ENCODE results near the gene PCDHGC4. TPM values are rescaled to one million over a fixed set of nuclear protein-coding genes. Genes with fewer than 3 reads are reported as not detected.

The PCDHGC4 gene
- total RNA-seq, 2 donors from 2014 or later, result not detected

DNA sequence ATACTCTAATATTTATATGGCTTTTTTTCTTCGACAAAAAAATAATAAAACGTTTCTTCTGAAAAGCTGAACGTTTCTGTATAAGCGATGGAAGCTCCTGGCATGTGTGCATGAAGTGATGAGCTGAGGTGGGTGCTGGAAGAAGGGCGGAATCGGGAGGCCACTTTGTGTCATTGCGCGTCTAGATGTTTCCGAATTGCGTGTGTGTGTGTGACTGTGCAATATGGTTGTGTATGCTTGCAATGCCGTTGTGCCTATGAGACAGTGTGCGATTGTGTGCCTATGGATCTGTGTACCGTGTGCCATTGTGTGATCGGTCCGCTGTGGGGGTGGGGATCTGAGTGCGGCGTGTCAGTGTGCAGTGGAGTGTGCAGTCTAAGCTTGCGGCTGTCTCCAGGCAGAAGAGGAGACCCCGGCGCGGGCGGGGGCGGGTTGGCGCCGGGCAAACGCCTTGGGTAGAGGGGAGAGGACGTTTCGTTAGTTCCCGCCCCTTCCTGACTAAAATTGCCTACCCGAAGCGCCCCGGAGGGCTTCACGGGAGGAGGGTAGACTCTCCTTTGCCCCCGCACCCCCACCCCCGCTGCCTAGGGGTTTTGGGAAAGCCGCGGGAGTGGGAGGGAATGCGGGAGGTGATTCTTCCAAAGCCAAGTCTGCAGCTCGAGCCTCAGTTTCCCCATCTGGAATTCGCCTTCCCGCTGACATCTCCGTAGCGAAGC lies 28.2 kb downstream of the PCDHGC4 start:
- ATAC-seq (replicated peaks), result peak; percentile 52
- Mint-ChIP-seq H3K36me3 (ENCODE audit: low read depth) (peaks cover 8% of the 10 kb centered on the region), H3K27me3 (no peaks in the 10 kb centered on the region)

DNA sequence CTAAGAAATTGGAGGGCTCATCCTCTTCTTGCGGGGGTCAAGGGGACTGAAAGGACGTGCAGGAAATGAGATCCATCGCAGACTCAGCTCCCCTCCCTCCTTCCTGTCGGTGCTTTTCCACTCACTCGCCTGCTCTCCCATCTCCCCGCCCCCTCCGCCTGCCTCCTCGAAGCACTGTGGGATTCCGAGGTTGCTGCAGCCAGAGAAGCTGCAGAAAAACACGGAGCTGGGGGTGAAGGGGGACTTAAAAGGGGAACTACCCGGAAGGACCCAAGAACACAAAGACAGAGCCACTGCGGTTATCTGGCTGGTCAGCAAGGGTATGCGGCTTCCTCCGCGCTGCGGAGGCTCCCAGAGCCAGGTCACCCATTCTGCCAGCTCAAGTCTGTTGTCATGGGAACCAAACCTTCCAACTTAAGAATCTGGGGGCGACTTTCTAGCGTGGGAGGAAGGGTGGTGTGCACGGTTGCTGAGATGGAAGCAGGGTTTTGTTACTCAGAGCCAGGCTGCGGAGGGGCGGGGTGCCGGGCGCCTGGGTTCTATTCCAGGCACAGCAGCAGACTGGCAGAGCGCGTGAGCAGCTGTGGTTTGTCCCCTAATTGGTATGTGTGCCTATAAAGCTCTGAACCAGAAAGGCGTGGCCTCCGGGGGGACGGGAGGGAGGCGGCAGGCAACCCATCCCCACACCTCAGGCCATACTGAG lies 28.9 kb downstream of the PCDHGC4 start:
- ATAC-seq (replicated peaks), result peak; percentile 72
- H3K4me3 Mint-ChIP-seq, result peak overlapping the region; percentile 87
- H3K9me3 Mint-ChIP-seq, result no peaks in the 10 kb centered on the region
- H3K27ac Mint-ChIP-seq, result peak overlapping the region; percentile 94
- peaks cover 34% of the 10 kb centered on the region for H3K4me1 Mint-ChIP-seq
- H3K36me3 Mint-ChIP-seq (ENCODE audit: low read depth), result peaks cover 8% of the 10 kb centered on the region
- no peaks in the 10 kb centered on the region for H3K27me3 Mint-ChIP-seq

More for the DNA sequence above, 28.2 kb downstream of the PCDHGC4 start:
- H3K27ac Mint-ChIP-seq, result peak overlapping the region; percentile 94
- peaks cover 34% of the 10 kb centered on the region for H3K4me1 Mint-ChIP-seq
- H3K4me3 Mint-ChIP-seq, result peak overlapping the region; percentile 87
- no peaks in the 10 kb centered on the region for H3K9me3 Mint-ChIP-seq

DNA sequence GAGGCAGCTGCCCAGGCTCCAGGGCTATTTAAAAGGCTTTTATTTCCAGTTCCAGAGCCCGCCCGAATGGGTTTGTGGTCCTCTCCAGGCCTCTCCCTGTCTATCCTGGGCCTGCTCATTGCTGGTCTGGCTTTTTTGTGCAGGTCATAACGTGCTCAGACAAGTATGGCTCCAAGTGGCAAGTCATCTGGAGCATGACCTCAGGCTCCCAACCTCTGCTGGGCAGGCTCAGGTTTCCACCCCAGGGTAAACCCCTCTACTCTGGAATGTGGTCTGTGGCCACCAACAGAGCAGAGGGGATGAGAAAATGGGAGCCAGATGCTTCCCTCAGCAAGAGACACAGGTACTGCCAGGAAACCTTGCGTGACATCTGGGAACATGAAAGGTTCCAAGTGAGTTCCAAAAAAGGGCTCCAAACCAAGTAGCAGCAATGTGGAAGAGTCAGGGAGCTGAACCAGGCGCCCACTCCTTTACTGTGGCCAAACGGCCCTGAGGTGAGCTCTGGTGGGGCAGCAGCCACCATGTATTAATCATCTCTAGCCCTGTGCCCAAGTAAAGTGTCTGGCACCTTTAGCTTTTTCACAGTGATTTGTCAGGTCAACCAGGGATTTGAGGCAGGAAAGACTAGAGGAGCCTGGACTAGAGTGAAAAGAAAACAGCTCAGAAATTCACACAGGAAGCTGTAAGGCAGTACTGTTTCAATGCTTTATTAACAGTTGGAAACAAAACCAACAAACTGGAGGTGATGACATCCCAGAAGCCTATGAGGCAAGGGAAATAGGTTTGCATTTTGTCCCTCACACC lies 29.7 kb downstream of the PCDHGC4 start:
- Mint-ChIP-seq H3K27ac (peak overlapping the region; percentile 94), H3K4me3 (peak overlapping the region; percentile 87)
- ATAC-seq (replicated peaks), result peak; percentile 52

DNA sequence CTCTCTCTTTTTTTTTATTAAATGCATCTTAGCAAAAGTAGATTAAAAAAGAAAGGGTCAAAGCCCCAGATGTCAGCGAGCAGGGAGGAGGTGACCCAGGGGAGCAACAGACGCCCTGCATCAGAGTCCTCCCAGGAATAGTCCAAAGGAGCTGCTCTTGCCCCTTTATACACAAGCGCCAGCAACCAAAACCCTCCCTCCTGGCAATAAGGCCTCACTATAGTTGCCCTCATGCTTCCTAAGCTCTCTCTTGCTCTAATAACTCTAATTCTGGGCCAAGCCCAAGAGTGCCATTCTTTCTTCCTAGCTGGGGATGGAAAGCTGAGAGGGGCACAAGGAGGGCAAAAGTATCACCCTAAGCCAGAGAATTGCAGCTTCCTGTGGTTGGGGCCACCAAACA lies 30.3 kb downstream of the PCDHGC4 start:
- H3K4me1 Mint-ChIP-seq, result peaks cover 30% of the 10 kb centered on the region
- no peak for ATAC-seq (replicated peaks)

More for the DNA sequence above, 29.7 kb downstream of the PCDHGC4 start:
- H3K4me1 Mint-ChIP-seq, result peaks cover 34% of the 10 kb centered on the region
- no peaks in the 10 kb centered on the region for H3K9me3 Mint-ChIP-seq
- peaks cover 8% of the 10 kb centered on the region for H3K36me3 Mint-ChIP-seq (ENCODE audit: low read depth)
- no peaks in the 10 kb centered on the region for H3K27me3 Mint-ChIP-seq

DNA sequence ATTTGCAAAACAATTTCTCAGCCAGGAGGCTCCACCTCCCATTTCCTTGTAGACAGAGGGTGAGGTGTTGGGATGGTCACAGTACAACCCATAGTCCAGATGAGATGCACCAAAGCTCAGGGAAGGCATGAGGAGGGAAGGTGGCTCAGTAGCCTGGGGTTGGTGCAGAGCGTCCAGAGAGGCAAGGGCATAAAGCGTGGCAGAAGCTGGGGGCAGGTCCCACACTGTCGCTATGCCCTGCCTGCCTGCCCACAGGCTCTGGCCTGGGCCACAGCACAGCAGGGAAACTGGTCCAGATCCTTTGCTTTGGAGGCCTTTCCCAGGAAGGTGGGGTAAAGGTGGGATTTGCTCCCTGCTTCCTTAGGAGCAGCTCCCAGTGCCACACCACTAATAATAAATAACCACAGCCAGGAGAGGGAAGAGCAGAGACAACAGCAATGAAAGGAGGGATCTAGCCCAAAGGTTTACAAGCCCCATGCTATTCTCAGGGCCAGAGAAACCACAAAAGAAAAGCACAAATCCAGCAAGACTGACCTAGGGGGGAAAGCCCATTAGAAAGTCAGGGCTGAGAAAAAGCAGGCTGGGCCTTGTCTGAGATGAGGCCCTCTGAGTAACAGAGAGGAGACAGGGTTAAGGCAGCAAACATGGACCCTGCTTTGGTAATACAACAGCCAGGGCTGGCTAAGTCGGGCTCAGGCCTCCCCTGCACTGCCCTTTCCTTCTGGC lies 31.3 kb downstream of the PCDHGC4 start:
- Mint-ChIP-seq H3K27ac (peak overlapping the region; percentile 94), H3K36me3 (ENCODE audit: low read depth) (peaks cover 8% of the 10 kb centered on the region), H3K27me3 (no peaks in the 10 kb centered on the region), H3K4me1 (peaks cover 34% of the 10 kb centered on the region), H3K4me3 (no peak overlapping the region), H3K9me3 (no peaks in the 10 kb centered on the region)
- no peak for ATAC-seq (replicated peaks)

More for the DNA sequence above, 30.3 kb downstream of the PCDHGC4 start:
- H3K27ac Mint-ChIP-seq, result peak overlapping the region; percentile 94
- no peaks in the 10 kb centered on the region for H3K9me3 Mint-ChIP-seq
- H3K27me3 Mint-ChIP-seq, result no peaks in the 10 kb centered on the region
- peak overlapping the region; percentile 87 for H3K4me3 Mint-ChIP-seq
- H3K36me3 Mint-ChIP-seq (ENCODE audit: low read depth), result peaks cover 8% of the 10 kb centered on the region

DNA sequence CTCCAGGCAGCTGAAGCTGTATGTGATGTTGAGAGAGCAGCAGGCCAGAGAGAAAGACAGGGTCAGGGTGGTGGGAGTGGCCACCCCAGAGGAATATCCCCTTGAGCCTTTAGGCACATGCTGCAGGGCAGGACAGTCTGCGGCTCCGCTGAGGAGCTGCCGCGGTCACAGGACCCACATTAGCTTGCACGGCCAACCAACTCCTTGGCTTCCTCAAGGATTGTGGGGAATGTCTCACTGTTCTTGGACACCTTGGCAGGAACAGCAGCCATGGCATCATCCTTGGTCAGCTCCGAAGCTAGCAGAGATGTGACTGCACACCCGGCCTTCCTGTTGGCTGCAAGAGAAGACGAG lies 31.8 kb downstream of the PCDHGC4 start:
- Mint-ChIP-seq H3K36me3 (ENCODE audit: low read depth) (peaks cover 8% of the 10 kb centered on the region), H3K27ac (peak overlapping the region; percentile 94), H3K4me1 (peaks cover 36% of the 10 kb centered on the region), H3K4me3 (no peak overlapping the region), H3K27me3 (no peaks in the 10 kb centered on the region), H3K9me3 (no peaks in the 10 kb centered on the region)
- ATAC-seq (replicated peaks), result no peak

DNA sequence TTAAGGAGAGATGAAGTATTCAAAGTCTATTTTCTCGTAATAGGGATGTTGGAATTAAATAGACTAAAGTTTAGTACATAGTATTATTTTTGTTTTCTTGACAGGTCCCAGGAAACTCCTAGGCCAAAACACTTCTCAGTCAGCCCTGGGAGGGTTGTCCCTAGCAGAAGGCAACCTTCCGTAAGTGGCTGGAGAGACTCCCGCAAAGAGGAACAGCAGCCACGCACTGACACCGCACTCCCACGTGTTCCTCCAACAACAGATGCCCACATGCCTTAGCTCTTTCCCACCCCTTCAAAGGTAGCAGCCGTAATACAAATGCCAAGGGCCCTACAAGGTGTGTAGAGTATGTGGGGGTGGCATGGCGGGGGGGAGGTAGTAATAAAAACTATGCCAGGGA lies 32.5 kb downstream of the PCDHGC4 start:
- no peaks in the 10 kb centered on the region for H3K27me3 Mint-ChIP-seq
- ATAC-seq (replicated peaks), result no peak
- no peak overlapping the region for H3K27ac Mint-ChIP-seq
- peaks cover 38% of the 10 kb centered on the region for H3K4me1 Mint-ChIP-seq
- H3K4me3 Mint-ChIP-seq, result no peak overlapping the region
- H3K9me3 Mint-ChIP-seq, result no peaks in the 10 kb centered on the region
- H3K36me3 Mint-ChIP-seq (ENCODE audit: low read depth), result peaks cover 8% of the 10 kb centered on the region

DNA sequence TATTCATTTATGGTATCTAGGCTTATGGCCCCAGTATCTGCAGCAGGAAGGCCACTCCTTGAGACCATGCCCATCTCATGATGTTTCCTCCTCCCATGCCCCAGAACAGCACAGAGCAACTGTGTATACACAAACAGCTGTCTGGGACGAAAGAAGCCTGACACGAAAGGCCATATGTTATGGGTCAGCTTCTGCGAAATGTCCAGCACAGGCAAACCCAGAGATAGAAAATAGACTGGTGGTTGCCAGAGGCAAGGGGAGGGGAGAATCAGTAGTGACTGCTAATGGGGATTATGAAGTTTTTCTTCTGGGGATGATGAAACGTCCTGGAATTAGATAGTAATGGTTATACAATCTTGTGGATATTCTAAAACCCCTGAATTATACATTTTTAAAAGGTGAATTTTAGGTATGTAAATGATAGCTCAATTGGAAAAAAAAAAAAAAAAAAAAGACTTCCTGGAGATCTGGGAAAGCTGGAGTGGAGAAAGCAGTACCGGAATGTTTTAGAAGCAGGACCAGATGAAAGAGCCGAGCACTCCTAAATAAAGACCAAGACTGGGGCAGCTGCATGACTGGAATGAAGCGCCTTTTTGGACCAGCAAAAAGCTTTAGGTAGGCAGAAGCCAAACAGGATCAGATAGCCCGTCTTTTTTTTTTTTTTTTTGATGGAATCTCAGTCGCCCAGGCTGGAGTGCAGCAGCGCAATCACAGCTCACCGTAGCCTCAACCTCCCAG lies 33.2 kb downstream of the PCDHGC4 start:
- peak overlapping the region; percentile 67 for H3K27ac Mint-ChIP-seq
- H3K4me1 Mint-ChIP-seq, result peaks cover 35% of the 10 kb centered on the region
- no peak for ATAC-seq (replicated peaks)
- peaks cover 2% of the 10 kb centered on the region for H3K36me3 Mint-ChIP-seq (ENCODE audit: low read depth)
- H3K4me3 Mint-ChIP-seq, result no peak overlapping the region
- H3K9me3 Mint-ChIP-seq, result no peaks in the 10 kb centered on the region
- H3K27me3 Mint-ChIP-seq, result no peaks in the 10 kb centered on the region

DNA sequence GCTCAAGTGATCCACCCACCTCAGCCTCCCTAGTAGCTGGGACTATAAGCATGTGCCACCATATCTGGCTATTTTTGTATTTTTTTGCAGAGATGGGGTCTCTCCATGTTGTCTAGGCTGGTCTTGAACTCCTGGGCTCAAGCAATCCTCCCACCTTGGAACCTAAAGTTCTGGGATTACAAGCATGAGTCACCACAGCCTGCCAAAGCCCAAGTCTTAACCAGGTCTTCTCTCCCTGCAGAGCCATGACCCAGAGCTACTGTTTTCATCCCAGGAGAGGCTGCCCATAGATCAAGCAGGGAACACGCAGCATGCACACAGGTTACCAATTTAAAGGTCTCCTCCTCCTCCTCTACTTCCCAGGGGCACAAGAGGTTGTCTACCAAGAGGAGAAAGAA lies 33.8 kb downstream of the PCDHGC4 start:
- no peaks in the 10 kb centered on the region for H3K36me3 Mint-ChIP-seq (ENCODE audit: low read depth)
- ATAC-seq (replicated peaks), result no peak
- peaks cover 32% of the 10 kb centered on the region for H3K4me1 Mint-ChIP-seq
- no peaks in the 10 kb centered on the region for H3K27me3 Mint-ChIP-seq
- H3K9me3 Mint-ChIP-seq, result no peaks in the 10 kb centered on the region
- no peak overlapping the region for H3K4me3 Mint-ChIP-seq
- H3K27ac Mint-ChIP-seq, result no peak overlapping the region

DNA sequence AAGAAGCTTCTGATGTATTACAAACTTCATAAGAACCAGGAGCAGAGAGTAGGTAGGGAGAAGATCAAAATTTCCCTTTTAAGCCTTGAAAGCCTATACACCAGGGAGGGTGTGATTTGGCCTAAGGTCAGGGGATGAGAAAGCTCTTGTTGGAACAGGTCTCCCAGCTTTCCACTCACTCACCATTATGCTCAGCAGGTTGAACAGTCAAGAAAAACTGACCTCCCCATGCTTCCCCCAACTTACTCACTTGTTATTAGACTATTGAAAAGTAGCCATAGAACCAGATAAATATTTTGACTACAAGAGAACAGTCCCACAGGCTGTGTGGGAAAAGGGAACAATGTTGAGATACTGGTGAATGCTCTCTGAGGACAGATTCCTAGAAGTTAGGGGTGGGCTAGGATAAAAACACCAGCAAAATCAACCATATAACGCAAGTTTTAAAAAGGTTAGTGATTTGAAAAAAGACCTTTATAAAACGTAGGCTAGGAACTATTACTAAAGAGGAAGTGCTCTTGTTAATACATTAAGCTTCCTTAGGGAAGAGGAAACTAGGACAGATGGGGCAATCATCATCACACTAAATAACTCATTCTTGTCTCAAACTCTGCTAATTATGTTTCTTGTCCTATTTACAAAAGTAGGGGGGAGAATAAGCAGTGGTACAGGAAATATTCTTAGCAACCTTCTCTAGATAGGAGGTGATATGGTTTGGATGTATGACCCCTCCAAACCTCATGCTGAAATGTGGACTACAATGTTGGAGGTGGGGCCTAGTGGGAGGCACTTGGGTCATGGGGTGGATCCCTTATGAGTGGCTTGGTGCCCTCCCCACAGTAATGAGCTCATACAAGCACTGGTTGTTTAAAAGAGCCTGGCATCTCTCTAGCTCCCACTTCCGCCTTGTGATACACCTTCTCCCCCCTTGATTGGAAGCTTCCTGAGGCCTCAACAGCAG lies 35.1 kb downstream of the PCDHGC4 start:
- peak overlapping the region; percentile 24 for H3K27ac Mint-ChIP-seq
- peaks cover 27% of the 10 kb centered on the region for H3K4me1 Mint-ChIP-seq
- H3K27me3 Mint-ChIP-seq, result no peaks in the 10 kb centered on the region
- ATAC-seq (replicated peaks), result no peak
- H3K4me3 Mint-ChIP-seq, result no peak overlapping the region
- H3K9me3 Mint-ChIP-seq, result no peaks in the 10 kb centered on the region
- no peaks in the 10 kb centered on the region for H3K36me3 Mint-ChIP-seq (ENCODE audit: low read depth)

DNA sequence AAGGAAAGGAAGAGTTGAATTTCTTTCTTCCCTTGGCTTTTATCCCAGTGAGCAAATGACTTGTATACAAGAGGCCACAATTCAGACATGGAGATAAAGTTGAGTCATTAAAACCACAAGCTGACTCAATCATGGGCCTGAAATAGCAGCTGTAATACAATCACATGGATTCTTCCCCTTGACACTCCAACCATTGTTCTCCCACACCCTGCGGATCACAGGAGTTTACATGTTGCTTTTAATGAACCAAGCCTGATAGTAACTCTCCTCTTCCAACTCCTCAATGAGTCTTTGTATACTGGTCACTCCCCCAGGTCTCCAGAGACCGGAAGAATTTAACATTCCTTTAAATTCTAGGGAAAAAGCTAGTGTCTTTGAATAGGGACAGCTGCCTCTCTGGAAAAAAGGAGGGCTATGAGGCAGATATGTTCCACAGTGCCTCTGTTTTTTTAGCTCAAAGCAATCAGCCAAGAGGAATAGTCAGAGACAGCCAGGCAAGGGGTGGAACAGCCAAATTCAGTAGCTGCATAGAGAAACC lies 36.5 kb downstream of the PCDHGC4 start:
- Mint-ChIP-seq H3K4me3 (peak overlapping the region; percentile 7), H3K27me3 (no peaks in the 10 kb centered on the region), H3K27ac (peak overlapping the region; percentile 24), H3K9me3 (no peaks in the 10 kb centered on the region), H3K4me1 (peaks cover 26% of the 10 kb centered on the region), H3K36me3 (ENCODE audit: low read depth) (no peaks in the 10 kb centered on the region)
- ATAC-seq (replicated peaks), result peak; percentile 91

DNA sequence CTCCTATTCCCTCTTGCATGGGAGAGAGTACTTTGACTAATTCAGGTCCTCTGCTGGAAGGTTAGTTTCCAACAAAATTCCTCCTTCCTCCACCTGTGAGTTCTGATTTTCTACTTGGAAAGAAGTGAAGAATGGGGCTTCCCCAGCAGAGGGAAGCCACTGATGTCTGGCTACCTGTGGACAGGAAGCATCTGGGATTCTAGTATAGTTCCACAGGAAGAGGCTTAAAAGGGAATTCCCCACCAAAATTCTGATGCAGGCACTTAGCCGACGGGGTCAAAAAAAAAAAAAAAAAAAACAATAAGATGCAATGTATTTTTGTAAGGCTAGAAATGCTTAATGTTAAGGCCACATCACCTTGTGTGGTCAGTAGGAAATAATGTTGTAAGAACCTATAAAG lies 37.5 kb downstream of the PCDHGC4 start:
- Mint-ChIP-seq H3K36me3 (ENCODE audit: low read depth) (no peaks in the 10 kb centered on the region), H3K4me1 (peaks cover 25% of the 10 kb centered on the region), H3K27ac (peak overlapping the region; percentile 53), H3K9me3 (no peaks in the 10 kb centered on the region), H3K4me3 (peak overlapping the region; percentile 42), H3K27me3 (no peaks in the 10 kb centered on the region)
- ATAC-seq (replicated peaks), result no peak
